NCI-H446 (cell line): Measurements from ENCODE around the gene LDLRAD4.

ENCODE experiments used
- DNase-seq, 2 experiments: peaks; one replicate each; lab custom pipeline; 2025; lab: John Stamatoyannopoulos, UW

LDLRAD4 gene

GRCh38 chr18:13536578-13536977 lies 318.0 kb downstream of the LDLRAD4 start:
- DNase-seq: no peak

GRCh38 chr18:13537022-13537780 lies 318.6 kb downstream of the LDLRAD4 start:
- no peak for DNase-seq

GRCh38 chr18:13538630-13539029 lies 320.1 kb downstream of the LDLRAD4 start:
- no peak for DNase-seq

- DNase-seq: no peak
These were observed 320.5 kb downstream of the LDLRAD4 start for GRCh38 chr18:13539050-13539449.

- DNase-seq: no peak
These were observed 321.4 kb downstream of the LDLRAD4 start for GRCh38 chr18:13539843-13540476.

GRCh38 chr18:13540477-13541182 lies 322.1 kb downstream of the LDLRAD4 start:
- DNase-seq: no peak

- DNase-seq: no peak
These were observed 323.3 kb downstream of the LDLRAD4 start for GRCh38 chr18:13541621-13542519.

GRCh38 chr18:13542520-13542847 lies 323.9 kb downstream of the LDLRAD4 start:
- DNase-seq: no peak

- DNase-seq: no peak
These were observed 324.6 kb downstream of the LDLRAD4 start for GRCh38 chr18:13543144-13543543.

- DNase-seq: no peak
These were observed 325.5 kb downstream of the LDLRAD4 start for GRCh38 chr18:13543811-13544732.

GRCh38 chr18:13544953-13545352 lies 326.4 kb downstream of the LDLRAD4 start:
- DNase-seq: no peak

- DNase-seq: no peak
These were observed 327.0 kb downstream of the LDLRAD4 start for GRCh38 chr18:13545514-13545913.

- DNase-seq: no peak
These were observed 327.4 kb downstream of the LDLRAD4 start for GRCh38 chr18:13545955-13546354.

- DNase-seq: no peak
These were observed 328.1 kb downstream of the LDLRAD4 start for GRCh38 chr18:13546638-13547037.

GRCh38 chr18:13547347-13547746 lies 328.8 kb downstream of the LDLRAD4 start:
- DNase-seq: no peak

- no peak for DNase-seq
These were observed 329.7 kb downstream of the LDLRAD4 start for GRCh38 chr18:13548106-13548819.

- DNase-seq: no peak
These were observed 330.7 kb downstream of the LDLRAD4 start for GRCh38 chr18:13548966-13549879.

- no peak for DNase-seq
These were observed 331.3 kb downstream of the LDLRAD4 start for GRCh38 chr18:13549880-13550232.
